ENCODE data around the gene CCDC92B. TPM values are rescaled to one million over a fixed set of nuclear protein-coding genes. Genes with fewer than 3 reads are reported as not detected.
"Not testable (repeated sequence)": the region's sequence is repeated elsewhere in the genome, so short reads cannot be mapped to it uniquely, and the experiment has no call there.

The CCDC92B gene
- total RNA-seq = not detected in 2 replicates

DNA sequence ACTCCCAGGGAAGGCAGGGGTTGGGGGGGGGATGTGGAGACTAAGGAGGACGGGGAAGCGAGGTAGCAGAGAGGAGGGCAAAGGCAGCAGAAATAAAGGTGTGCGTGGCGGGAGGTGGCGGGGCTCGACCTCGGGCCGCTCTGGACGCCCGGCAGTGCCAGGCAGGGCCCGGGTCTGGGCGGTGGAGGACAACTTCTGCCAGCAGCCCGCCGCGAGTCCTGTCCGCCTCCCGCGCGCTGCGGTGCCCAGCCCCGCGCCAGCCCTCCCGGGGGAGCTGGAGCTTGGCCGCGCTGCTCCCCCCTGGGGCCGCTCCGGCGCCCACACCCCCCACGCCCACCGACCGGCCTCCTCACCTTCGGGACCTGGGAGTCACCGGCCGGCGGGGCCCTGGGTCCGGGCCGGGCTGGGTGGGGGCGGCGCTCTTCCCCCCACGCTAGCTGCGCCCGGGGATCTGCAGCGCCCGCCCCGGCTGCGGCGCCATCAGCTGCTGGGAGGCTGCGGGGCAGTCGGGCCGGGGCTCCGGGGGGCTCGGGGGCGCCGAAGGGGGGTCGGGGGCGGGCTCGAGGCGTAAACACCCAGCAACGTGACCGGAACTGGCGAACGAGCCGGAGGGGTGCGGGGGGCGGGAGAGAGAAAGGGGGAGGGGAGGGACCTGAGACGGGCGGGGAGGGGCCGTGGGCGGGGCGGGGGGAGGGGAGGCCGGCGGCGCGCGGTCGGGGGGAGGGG is at the start of gene CCDC92B:
TSS of gene CCDC92B (minus strand) at position 595 of the 726 bp plus-strand sequence. CDS start 14,507 bp downstream, outside the sequence.
- DNase-seq (ENCODE audit: low read depth, low spot score) = no peak

DNA sequence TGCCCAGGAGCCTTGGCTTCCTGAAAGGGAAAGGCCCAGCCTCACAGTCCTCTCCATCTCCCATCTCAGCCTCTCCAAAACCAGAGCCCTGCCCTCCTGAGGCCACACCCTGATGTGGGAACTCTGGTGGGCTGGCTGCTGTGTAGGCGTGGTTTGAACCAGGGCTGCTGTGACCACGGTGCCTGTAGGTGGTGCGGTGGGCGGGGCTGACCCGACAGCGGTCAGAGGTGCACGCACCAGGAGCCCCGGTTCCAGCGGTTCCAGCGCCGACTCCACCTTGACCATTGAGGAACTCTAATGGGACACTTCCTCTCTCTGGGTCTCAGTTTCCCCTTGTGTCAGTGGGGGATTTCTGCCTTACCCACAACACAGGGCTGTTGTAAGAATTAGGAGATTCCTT is 49.2 kb upstream of the CCDC92B start:
- DNase-seq (ENCODE audit: low read depth, low spot score) = no peak

DNA sequence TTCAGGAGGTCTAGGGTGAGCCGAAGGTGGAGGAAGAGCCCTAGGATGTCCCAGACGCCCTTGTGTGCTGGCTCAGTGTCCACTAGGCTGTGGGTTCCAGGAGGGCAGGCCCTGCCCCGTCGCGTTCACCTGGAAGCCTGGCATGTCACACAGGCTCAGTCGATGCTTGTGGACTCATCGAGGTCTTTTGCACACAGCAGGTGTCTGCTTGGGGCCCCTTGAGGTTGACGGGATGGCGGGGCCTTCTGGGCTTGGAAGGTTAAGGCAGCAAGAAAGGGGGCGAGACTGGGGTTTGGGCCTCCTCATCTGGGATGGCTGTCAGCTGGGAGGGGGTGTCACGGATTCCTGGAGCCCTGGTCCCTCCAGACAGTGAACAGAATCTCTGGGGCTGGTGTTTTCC is 48.7 kb upstream of the CCDC92B start:
- DNase-seq (ENCODE audit: low read depth, low spot score) = no peak

DNA sequence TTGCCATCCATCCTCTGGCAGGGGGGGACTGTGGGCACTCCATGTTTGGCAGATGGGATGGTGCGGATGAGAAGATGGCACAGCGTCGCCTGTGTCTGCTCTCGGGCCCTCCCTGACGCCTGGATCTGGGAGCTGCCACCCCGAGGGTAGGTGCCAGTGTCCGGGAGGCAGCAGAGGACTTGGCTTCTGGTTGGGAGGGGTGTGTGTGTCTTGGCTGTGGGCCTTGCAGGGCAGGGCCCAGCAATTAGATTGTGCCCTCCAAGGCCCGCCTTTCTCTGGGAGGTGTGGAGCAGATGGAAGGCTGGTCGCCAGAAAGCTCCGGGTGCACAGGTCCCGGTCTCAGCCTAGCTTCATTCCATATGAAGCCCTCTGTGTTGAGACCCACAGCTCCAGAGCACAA is 48.2 kb upstream of the CCDC92B start:
- DNase-seq (ENCODE audit: low read depth, low spot score) = no peak

DNA sequence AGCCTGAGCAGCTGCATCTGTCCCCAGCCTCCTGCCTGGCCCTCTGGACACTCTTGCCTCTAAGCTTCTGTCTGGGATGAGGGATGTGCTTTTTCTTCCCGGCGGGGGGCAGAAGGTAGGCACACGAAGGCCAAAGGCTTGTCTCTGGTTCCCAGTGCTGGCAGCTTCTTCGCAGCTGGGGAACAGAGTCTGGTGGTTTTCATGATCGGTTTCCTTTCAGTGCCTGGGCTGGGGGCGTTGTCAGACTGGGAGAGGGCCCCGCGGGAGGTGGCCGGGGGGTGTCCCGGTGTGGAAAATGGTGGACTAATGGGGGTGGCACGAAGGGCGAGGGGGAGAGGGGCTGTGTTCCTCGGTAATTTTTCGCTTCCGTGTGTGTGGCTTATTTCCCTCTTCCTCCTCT is 47.8 kb upstream of the CCDC92B start:
- no peak for DNase-seq (ENCODE audit: low read depth, low spot score)

GRCh38 chr17:2796164-2797125 is 47.0 kb upstream of the CCDC92B start, which contains the start of gene RAP1GAP2:
Gene RAP1GAP2 (plus strand): TSS chr17:2796438. CDS start chr17:2796528, 90 bp downstream.
- no peak for DNase-seq (ENCODE audit: low read depth, low spot score)

GRCh38 chr17:2795441-2796163 is 46.1 kb upstream of the CCDC92B start:
- DNase-seq (ENCODE audit: low read depth, low spot score) = no peak

DNA sequence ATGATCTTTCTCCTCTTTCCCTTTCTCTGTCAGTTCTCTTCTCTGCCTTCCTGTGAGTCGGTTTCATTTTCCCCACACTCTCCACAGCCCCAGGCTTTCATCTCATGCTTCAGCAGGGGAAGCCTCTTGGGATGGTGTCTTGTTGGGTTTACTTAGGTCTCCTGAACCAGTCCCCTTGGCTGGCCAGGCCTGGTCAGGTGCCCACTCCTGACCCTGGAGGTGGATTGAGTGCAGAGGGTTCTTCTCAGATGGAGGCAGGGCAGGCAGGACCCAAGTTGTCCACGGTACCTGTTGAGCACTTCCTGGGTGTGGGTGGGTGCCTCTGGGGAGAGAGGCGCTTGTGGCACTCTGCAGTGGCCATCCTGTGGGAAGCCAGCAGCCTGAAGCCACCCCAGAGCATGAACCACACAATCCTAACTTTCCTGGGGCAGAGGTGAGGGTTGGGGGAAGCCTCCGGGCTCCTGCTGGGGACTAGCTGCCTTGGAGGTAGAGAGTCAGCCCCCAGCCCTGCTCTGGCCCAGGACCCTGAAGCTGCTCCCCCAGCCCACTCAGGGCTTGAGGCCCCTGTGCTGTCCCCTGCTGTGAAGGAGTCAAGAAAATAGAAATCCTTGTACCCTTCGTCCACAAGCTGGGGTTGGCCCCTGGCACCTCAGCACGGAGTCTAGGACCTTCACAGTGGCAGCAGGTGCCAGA is 44.8 kb upstream of the CCDC92B start:
- DNase-seq (ENCODE audit: low read depth, low spot score) = no peak

- no peak for DNase-seq (ENCODE audit: low read depth, low spot score)
Observed at GRCh38 chr17:2792366-2793169, 43.1 kb upstream of the CCDC92B start.

DNA sequence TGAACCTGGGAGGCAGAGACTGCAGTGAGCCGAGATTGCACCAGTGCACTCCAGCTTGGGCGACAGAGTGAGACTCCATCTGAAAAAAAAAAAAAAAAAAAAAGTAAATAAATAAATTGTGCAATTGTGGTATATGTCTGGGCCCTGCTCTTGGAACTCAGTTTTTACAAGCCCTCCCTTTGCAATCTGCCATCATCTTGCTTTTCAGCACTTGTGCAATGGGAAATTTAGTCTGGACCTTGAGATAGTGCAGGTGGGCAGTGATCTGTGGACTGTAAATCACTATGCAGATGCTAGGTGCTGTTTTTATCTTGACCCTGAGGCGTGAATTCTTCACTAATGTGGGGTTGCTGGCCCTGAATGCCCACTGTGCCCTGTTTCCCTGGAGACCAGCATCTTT is 40.2 kb upstream of the CCDC92B start:
- DNase-seq (ENCODE audit: low read depth, low spot score) = no peak

DNA sequence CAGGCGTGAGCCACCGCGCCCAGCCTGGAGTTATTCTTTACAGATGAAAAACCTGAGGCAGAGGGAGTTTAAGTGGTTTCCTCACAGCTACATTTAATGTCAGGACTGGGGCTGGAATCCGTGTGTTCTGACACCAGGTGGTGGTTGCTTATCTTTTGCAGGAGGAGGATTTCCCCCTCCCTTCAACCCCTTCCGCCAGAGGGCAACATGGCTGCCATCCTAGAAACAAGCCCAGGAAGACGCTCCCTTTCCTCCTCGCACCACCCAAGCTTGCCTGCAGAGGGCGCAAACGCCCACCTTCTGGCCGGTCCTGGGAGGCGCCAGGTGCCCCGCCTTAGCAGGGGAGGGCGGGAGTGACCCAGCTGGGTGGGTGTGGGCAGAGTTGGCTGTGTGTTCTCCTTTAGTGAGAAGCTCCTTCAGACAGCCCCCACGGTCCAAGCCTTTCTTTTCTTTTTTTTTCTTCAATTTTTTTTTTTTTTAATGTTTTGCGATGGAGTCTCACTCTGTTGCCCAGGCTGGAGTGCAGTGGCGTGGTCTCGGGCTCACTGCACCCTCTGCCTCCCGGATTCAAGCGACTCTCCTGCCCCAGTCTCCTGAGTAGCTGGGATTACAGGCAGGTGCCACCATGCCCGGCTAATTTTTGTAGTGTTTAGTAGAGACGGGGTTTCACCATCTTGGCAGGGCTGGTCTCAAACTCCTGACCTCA is 36.9 kb upstream of the CCDC92B start:
- DNase-seq (ENCODE audit: low read depth, low spot score) = peak; percentile 44

DNA sequence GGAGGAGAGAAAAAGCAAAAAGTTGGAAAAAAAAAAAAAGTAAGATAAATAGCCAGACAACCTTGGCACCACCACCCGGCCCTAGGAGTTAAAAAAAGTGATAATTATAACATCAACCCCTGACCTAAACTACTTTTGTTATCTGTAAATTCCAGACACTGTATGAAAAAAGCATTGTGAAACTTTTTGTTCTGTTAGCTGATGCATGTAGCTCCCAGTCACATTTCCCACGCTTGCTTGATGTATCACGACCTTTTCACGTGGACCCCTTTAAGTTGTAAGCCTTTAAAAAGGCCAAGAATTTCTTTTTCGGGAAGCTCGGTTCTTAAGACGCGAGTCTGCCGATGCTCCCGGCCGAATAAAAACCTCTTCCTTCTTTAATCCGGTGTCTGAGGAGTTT is 35.9 kb upstream of the CCDC92B start:
- not testable (repeated sequence) for DNase-seq (ENCODE audit: low read depth, low spot score)

DNA sequence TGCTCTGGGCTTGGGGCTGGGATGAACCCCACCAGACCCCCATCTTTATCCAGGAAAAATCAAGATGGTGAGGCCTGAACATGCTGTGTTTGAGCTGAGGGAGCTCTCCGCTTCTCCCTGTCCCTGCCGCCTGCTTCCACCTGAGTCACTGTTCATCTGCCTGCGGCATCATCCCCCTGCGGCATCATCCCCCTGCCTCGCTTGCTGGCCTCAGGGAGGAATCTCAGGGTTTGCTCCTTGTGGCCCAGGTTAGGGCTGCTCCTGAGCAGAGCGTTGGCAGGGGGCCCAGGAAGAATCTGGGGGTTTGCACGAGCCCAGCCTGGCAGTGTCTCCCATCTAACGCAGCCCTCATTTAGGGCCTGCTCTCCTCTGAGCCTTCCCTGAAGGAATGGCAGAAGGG is 35.4 kb upstream of the CCDC92B start:
- no peak for DNase-seq (ENCODE audit: low read depth, low spot score)

- no peak for DNase-seq (ENCODE audit: low read depth, low spot score)
Observed at GRCh38 chr17:2783310-2784030, 34.0 kb upstream of the CCDC92B start.

DNA sequence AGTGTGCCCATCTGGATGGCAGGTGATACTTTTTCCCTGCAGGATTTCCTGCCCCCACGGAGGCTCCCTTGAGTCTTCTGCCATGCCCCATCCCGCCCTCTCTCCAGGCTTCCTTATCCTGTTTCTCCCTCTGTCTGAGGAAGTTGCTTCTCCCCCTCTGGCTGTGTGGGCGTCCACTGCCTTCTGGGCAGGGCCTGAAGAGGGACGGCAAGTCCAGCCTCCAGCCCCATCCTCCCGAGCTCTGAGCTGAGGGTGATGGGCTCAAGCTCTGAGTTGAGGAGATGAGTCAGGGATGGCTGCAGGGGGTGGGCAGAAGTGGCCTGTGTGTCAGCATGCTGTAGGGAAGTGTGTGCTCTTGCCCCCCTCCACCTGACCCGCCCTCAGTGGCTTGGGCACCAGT is 32.6 kb upstream of the CCDC92B start:
- DNase-seq (ENCODE audit: low read depth, low spot score) = no peak

- DNase-seq (ENCODE audit: low read depth, low spot score) = not testable (repeated sequence)
Observed at GRCh38 chr17:2781598-2781997, 32.1 kb upstream of the CCDC92B start.

DNA sequence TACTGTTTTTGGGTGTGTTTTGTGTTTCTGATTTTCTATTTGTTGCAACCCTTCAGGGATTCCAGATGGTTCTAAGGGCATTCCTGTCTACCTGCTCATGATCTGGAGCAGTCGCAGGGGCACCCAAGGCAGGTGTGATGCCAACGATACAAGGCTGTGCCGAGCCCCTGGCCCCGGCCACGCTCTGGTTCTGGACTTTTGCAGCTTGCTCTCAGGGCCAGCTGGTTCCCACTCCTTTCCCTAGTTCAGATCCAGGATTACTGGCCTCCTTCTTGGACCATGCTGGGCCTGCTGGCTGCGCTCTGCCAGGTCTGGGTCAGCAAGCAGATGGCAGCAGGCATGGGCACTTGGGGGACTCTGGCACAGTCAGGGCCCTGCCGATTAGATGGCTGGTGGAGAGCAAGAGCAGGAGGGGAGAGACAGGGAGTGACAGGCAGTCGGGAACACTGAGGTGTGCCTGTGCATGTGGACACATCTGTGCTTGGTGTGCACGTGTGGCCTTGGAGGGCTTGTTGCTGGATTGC is 31.5 kb upstream of the CCDC92B start:
- DNase-seq (ENCODE audit: low read depth, low spot score) = no peak

DNA sequence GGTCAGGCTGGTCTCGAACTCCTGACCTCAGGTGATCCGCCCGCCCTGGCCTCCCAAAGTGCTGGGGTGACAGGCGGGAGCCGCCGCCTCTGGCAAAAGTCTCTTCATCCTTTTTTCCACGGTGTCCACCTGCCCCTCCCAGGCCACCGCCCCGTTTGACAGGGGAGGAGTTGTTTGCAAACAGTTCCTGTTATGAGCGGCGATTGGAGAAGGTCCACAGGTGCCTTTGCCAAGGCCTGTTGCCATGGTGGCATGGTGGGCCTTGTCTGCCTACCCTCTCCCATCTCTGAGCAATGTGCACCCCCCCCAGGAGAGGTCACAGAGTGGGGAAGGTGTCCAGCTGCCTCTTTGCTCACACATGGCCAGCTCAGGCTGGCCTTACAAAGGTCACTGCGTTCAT is 30.8 kb upstream of the CCDC92B start:
- DNase-seq (ENCODE audit: low read depth, low spot score) = no peak

DNA sequence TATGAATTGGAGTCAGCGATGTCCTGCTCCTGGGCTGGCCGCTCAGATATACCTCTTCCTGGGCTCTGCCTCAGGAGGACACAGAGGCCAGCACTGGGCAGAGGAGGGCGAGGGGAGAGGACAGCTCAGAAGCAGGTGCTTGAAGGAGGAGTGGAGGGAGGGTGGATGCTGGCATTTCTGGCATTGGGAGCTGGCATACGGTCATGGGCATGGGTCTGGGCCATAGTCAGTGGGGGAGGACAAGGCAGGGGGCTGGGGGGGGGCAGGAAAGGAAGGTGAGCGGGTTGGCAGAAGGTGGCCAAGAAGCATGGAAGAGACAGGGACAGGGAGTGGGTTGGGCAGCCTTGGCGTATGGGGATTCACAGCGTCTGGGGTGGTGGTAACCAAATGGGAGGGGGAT is 30.1 kb upstream of the CCDC92B start:
- no peak for DNase-seq (ENCODE audit: low read depth, low spot score)

Data from pulmonary artery endothelial cell (primary cell).